Measurements from ENCODE around the gene ERP27.

Gene ERP27

DNA sequence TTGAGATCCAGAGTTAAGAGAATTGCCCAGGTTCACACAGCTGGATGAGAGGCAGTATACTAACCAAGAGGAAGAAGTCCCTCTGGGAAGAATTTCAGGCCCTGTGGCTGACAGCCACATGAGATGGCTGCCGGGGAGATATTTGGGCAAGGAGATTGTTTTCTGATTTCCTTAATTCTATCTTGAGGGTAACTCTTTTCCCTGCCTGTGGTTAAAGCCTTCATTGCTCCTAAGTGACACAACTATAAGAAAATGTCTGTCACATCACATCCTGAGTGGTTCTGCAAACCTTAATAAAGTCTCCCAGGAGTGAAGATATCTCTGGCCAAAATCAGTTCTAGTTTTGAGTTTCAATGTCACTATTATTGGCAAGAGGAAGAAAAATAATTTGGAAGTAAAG, 13.5 kb upstream of the ERP27 start:
- Mint-ChIP-seq H3K27ac (no peak overlapping the region), H3K27me3 (ENCODE audit: low read depth, poor library complexity) (peaks cover 3% of the 10 kb centered on the region), H3K4me1 (peaks cover 33% of the 10 kb centered on the region), H3K36me3 (ENCODE audit: low read depth) (no peaks in the 10 kb centered on the region), H3K9me3 (no peaks in the 10 kb centered on the region), H3K4me3 (no peak overlapping the region)
- no peak for DNase-seq
- TF ChIP-seq, protein P1, sequence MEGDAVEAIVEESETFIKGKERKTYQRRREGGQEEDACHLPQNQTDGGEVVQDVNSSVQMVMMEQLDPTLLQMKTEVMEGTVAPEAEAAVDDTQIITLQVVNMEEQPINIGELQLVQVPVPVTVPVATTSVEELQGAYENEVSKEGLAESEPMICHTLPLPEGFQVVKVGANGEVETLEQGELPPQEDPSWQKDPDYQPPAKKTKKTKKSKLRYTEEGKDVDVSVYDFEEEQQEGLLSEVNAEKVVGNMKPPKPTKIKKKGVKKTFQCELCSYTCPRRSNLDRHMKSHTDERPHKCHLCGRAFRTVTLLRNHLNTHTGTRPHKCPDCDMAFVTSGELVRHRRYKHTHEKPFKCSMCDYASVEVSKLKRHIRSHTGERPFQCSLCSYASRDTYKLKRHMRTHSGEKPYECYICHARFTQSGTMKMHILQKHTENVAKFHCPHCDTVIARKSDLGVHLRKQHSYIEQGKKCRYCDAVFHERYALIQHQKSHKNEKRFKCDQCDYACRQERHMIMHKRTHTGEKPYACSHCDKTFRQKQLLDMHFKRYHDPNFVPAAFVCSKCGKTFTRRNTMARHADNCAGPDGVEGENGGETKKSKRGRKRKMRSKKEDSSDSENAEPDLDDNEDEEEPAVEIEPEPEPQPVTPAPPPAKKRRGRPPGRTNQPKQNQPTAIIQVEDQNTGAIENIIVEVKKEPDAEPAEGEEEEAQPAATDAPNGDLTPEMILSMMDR (IDR thresholded peaks at IDR 0.05), result no peak

DNA sequence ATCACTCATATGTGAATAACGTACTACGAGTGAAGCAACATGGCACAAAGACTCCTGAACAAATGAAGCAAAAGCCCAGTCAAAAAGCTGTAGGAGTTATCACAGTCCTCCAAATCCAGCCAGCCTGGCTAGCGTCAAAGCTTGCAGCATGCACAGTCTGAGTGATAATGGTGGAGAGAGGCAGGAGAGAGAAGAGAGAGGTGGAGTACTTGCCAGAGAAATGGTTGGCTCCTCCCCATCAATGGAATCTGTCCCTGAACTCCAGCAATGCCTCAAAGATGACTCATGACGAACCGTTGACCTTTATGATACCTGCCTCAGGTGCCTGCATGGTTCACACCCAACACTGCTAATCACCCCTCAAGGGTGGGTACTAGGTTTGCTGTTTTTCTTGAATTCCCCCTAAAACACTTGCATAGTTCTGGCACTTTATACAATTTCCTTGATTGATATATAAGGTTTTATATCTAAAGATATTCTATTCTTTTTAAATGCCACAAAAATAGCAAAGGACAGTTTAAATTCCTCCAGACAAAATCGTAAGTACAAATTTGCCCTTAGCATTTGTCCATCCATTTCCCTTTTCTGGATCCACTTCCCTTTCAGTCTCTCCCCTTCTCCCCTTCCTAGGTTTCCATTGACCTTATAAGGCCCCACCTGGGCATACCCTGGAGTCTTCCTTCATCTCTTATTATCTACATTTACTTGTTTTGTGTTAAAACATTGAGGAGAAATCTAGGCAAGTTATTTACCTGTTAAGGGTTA, 12.8 kb upstream of the ERP27 start:
- no peak overlapping the region for H3K27ac Mint-ChIP-seq
- H3K36me3 Mint-ChIP-seq (ENCODE audit: low read depth), result no peaks in the 10 kb centered on the region
- H3K9me3 Mint-ChIP-seq, result no peaks in the 10 kb centered on the region
- no peak for DNase-seq
- peaks cover 39% of the 10 kb centered on the region for H3K4me1 Mint-ChIP-seq
- no peak overlapping the region for H3K4me3 Mint-ChIP-seq
- H3K27me3 Mint-ChIP-seq (ENCODE audit: low read depth, poor library complexity), result peaks cover 3% of the 10 kb centered on the region
- TF ChIP-seq, protein P1 (IDR thresholded peaks at IDR 0.05), result no peak

DNA sequence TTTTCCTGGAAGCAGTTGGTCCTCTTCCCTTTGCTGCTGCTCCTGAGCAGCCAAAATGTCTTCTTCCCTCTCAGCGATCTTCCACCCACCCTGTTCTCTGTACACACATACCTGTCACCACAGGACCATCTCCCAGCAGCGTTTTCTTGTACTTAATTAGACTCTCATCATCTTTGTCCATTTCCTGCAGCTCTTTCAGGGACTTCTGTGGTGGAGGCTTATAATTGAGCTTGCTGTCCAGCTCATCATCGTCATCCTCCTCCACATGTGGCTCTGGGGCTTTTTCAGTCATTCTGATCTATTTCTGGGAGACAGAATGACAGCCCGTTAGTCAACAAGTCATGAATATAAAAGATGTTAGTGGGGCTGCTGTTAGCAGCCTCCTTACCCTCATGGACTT, 12.1 kb upstream of the ERP27 start:
- Mint-ChIP-seq H3K9me3 (no peaks in the 10 kb centered on the region), H3K4me1 (peaks cover 42% of the 10 kb centered on the region), H3K4me3 (no peak overlapping the region), H3K27me3 (ENCODE audit: low read depth, poor library complexity) (peaks cover 3% of the 10 kb centered on the region), H3K36me3 (ENCODE audit: low read depth) (no peaks in the 10 kb centered on the region), H3K27ac (peak overlapping the region; percentile 4)
- no peak for DNase-seq
- TF ChIP-seq, protein P1 (IDR thresholded peaks at IDR 0.05), result no peak

DNA sequence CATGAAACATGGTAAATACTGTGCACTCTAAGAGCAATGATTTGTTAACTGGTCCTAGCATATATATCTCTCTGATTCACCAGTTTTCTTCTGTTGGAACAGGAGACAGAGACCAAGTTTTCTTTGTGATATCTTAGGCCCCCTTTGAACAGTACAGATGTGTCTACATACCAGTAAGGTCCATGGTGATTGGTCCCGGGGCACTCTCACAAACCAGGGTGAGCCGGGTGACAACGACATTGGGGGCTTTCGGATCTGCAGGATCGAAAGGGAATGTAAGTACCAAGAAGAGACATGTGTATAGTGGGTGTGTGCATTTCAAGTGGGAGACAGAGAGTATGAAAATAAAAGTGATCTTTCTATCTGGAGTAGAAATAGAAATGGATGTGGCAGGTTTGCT, 11.3 kb upstream of the ERP27 start:
- TF ChIP-seq, protein P1 (IDR thresholded peaks at IDR 0.05), result no peak
- Mint-ChIP-seq H3K4me1 (peaks cover 42% of the 10 kb centered on the region), H3K27me3 (ENCODE audit: low read depth, poor library complexity) (peaks cover 3% of the 10 kb centered on the region), H3K36me3 (ENCODE audit: low read depth) (no peaks in the 10 kb centered on the region), H3K9me3 (no peaks in the 10 kb centered on the region), H3K27ac (no peak overlapping the region), H3K4me3 (no peak overlapping the region)
- no peak for DNase-seq

DNA sequence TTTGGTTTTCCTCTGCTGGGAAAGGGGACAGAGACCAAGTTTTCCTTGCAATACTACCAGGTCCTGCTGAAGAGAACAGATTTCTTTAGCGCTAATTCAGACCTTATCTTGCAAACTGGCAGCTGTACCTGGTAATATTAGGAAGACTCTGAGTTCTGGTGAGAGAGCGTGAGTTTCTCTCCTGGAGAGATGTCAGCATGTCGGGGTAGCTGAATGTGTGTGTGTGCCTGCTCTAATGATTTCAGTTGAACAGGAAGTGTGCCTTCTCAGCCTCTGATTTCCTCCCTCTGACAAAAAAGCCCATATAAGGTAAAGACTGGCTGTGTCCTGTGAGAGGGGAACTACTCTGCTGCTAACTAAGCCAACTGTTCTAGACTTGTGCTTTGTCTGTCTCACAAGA, 10.3 kb upstream of the ERP27 start:
- Mint-ChIP-seq H3K4me1 (peaks cover 42% of the 10 kb centered on the region), H3K4me3 (peak overlapping the region; percentile 4), H3K36me3 (ENCODE audit: low read depth) (no peaks in the 10 kb centered on the region), H3K27ac (peak overlapping the region; percentile 89), H3K9me3 (no peaks in the 10 kb centered on the region), H3K27me3 (ENCODE audit: low read depth, poor library complexity) (peaks cover 3% of the 10 kb centered on the region)
- no peak for DNase-seq
- TF ChIP-seq, protein P1 (IDR thresholded peaks at IDR 0.05), result no peak

DNA sequence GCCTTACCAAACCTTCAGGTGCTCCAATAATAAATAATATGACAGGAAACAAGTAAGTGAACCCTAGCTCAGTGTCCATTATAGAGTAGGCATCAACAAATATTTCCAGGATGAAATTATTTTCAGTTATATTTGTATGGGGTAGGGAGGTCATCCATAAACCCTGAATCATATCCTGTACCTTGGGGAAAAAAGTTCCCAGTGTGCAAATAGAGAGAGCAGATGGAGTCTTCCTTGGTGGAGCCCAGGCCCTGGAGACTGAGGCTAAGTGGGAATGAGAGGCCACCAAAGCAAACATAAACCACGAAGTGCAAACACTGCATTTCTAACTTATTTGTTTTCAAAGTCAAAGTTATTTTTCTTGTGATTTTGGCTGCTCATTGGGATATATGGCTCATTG, 8.5 kb upstream of the ERP27 start:
- no peak for DNase-seq
- no peak overlapping the region for H3K4me3 Mint-ChIP-seq
- no peak overlapping the region for H3K27ac Mint-ChIP-seq
- peaks cover 3% of the 10 kb centered on the region for H3K27me3 Mint-ChIP-seq (ENCODE audit: low read depth, poor library complexity)
- peaks cover 39% of the 10 kb centered on the region for H3K4me1 Mint-ChIP-seq
- TF ChIP-seq, protein P1 (IDR thresholded peaks at IDR 0.05), result no peak
- H3K36me3 Mint-ChIP-seq (ENCODE audit: low read depth), result no peaks in the 10 kb centered on the region
- H3K9me3 Mint-ChIP-seq, result peaks cover 4% of the 10 kb centered on the region

Data from nephron progenitor cell (in vitro differentiated cells).